Testis (tissue), 2 donors: Measurements from ENCODE around the gene CBFB.
"Not testable (repeated sequence)": the region's sequence is repeated elsewhere in the genome, so short reads cannot be mapped to it uniquely, and the experiment has no call there.

ENCODE experiments used
- POLR2A ChIP-seq: fragments of 450-650 bp; IDR thresholded peaks from one replicate; pipeline ENCODE4 v1.6.1; 2017; ENCODE audit warnings: antibody characterized with exemption, mild to moderate bottlenecking, moderate library complexity
- TF ChIP-seq, protein P1 (sequence below), 3 experiments: fragments of 450-650 bp in 2 of 3; fragments of 200-600 bp in 1 of 3; sonication (generic) in 1 of 3; IDR thresholded peaks; one replicate each; pipeline ENCODE4 v1.5.1; 2016 to 2019; ENCODE audit warnings: antibody characterized with exemption in 3 of 3, mild to moderate bottlenecking in 2 of 3, moderate library complexity in 1 of 3

DNA sequence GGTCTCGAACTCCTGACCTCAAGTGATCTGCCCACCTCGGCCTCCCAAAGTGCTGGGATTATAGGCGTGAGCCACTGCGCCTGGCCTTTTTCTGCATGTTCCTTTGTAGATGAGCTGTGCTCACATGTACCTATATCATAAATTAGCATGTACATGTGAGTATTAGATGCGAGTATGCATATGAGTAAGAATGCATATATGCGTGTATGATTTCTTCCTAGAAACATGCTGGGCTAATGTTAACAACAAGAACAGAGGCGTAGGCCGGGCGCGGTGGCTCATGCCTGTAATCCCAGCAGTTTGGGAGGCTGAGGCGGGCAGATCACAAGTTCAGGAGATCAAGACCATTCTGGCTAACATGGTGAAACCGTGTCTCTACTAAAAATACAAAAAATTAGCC lies 35.4 kb upstream of the CBFB start:
- TF ChIP-seq, protein P1, sequence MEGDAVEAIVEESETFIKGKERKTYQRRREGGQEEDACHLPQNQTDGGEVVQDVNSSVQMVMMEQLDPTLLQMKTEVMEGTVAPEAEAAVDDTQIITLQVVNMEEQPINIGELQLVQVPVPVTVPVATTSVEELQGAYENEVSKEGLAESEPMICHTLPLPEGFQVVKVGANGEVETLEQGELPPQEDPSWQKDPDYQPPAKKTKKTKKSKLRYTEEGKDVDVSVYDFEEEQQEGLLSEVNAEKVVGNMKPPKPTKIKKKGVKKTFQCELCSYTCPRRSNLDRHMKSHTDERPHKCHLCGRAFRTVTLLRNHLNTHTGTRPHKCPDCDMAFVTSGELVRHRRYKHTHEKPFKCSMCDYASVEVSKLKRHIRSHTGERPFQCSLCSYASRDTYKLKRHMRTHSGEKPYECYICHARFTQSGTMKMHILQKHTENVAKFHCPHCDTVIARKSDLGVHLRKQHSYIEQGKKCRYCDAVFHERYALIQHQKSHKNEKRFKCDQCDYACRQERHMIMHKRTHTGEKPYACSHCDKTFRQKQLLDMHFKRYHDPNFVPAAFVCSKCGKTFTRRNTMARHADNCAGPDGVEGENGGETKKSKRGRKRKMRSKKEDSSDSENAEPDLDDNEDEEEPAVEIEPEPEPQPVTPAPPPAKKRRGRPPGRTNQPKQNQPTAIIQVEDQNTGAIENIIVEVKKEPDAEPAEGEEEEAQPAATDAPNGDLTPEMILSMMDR (IDR thresholded peaks at IDR 0.05) = not testable (repeated sequence)
- not testable (repeated sequence) for TF ChIP-seq POLR2A
